Keratinocyte (primary cell): ENCODE results near the gene MSH2. TPM values are rescaled to one million over a fixed set of nuclear protein-coding genes. Genes with fewer than 3 reads are reported as not detected.
"Not testable (repeated sequence)": the region's sequence is repeated elsewhere in the genome, so short reads cannot be mapped to it uniquely, and the experiment has no call there.

ENCODE experiments used
- DNase-seq: peaks from one replicate; pipeline ENCODE4 v3.0.0-alpha.2; 2011; ENCODE audit warnings: low read depth, missing footprints, low spot score
- FAIRE-seq: peaks from 2 replicates; lab custom pipeline; 2011; peaks lifted over from hg19 to GRCh38; lab: Jason Lieb, UNC
- H2AFZ ChIP-seq: 2 replicates; pipeline ENCODE4 v1.6.0; 2012; ENCODE audit warnings: low read length, control low read depth, inconsistent platforms; ENCODE audit not compliant: control insufficient read depth
- H3K27ac ChIP-seq: 2 replicates; pipeline ENCODE4 v1.5.1; 2011; ENCODE audit warnings: low read length; ENCODE audit not compliant: control insufficient read depth, insufficient read depth
- H3K27me3 ChIP-seq: 3 replicates; pipeline ENCODE4 v1.6.0; 2011; ENCODE audit warnings: low read length; ENCODE audit not compliant: control insufficient read depth, insufficient read depth; ENCODE audit errors: extremely low read depth
- H3K36me3 ChIP-seq, 2 experiments: 2 replicates in 1 of 2; 3 replicates in 1 of 2; pipeline ENCODE4 v1.5.1; 2011; ENCODE audit warnings: low read length in 2 of 2, mild to moderate bottlenecking in 1 of 2; ENCODE audit not compliant: control insufficient read depth in 2 of 2, insufficient read depth in 2 of 2; ENCODE audit errors: extremely low read depth in 1 of 2
- H3K4me1 ChIP-seq: 3 replicates; pipeline ENCODE4 v1.5.1; 2011; ENCODE audit warnings: low read length; ENCODE audit not compliant: control insufficient read depth, insufficient read depth; ENCODE audit errors: extremely low read depth
- H3K4me2 ChIP-seq: 3 replicates; pipeline ENCODE4 v1.6.0; 2011; ENCODE audit warnings: low read depth, low read length; ENCODE audit not compliant: control insufficient read depth, insufficient read depth; ENCODE audit errors: extremely low read depth
- H3K4me3 ChIP-seq, 3 experiments: fragments of 200-600 bp in 1 of 3; sonication (generic) in 1 of 3; 2 replicates in 2 of 3; 3 replicates in 1 of 3; pipeline ENCODE4 v1.5.1; 2011 to 2016; ENCODE audit warnings: low read length in 3 of 3, mild to moderate bottlenecking in 3 of 3, control low read depth in 2 of 3, inconsistent platforms in 1 of 3, low read depth in 1 of 3, mixed read lengths in 1 of 3, mixed run types in 1 of 3, moderate library complexity in 1 of 3; ENCODE audit not compliant: control insufficient read depth in 2 of 3, insufficient read depth in 2 of 3; ENCODE audit errors: extremely low read depth in 1 of 3
- H3K79me2 ChIP-seq: 2 replicates; pipeline ENCODE4 v1.6.0; 2012; ENCODE audit warnings: low read length; ENCODE audit not compliant: control insufficient read depth, insufficient read depth
- H3K9ac ChIP-seq: 3 replicates; pipeline ENCODE4 v1.6.0; 2011; ENCODE audit warnings: low read length; ENCODE audit not compliant: control insufficient read depth, insufficient read depth; ENCODE audit errors: extremely low read depth
- H3K9me1 ChIP-seq: 3 replicates; pipeline ENCODE4 v1.6.0; 2011; ENCODE audit warnings: low read length; ENCODE audit not compliant: control insufficient read depth, insufficient read depth; ENCODE audit errors: extremely low read depth
- H3K9me3 ChIP-seq: 2 replicates; pipeline ENCODE4 v1.5.1; 2012; ENCODE audit warnings: low read depth, low read length; ENCODE audit not compliant: control insufficient read depth
- H4K20me1 ChIP-seq: 3 replicates; pipeline ENCODE4 v1.6.0; 2011; ENCODE audit warnings: low read length; ENCODE audit not compliant: control insufficient read depth, insufficient read depth; ENCODE audit errors: extremely low read depth
- EZH2 ChIP-seq: IDR thresholded peaks from one replicate; pipeline ENCODE4 v1.6.1; 2012; ENCODE audit warnings: inconsistent platforms, mild to moderate bottlenecking, low read length, moderate library complexity
- dilution Hi-C: fragments of 300-500 bp; cut with MboI; formaldehyde crosslinking; loops from one replicate; pipeline ENCODE4 v1.7.0; 2020; ENCODE audit warnings: low sequenced_read_pairs; ENCODE audit not compliant: extremely low pct_ligation_motif_present
- polyA plus RNA-seq, 5 experiments: library from polyadenylated mRNA; depleted of rRNA in 3 of 5; stranded (reverse) in 3 of 5; stranded (forward) in 1 of 5; unstranded in 1 of 5; fragments of >200 nt; gene quantifications; 1 replicate in 1 of 5; 2 replicates in 3 of 5; 3 replicates in 1 of 5; pipeline versions ENCODE4 v1.2.1 to v1.2.3, GENCODE V29; 2011 to 2012; ENCODE audit warnings: missing spikeins in 2 of 5, low read depth in 1 of 5, low replicate concordance in 1 of 5
- TF ChIP-seq, protein P1 (sequence below), 3 experiments: IDR thresholded peaks in 1 of 3; conservative IDR thresholded peaks in 1 of 3; optimal IDR thresholded peaks in 1 of 3; 2 replicates in 2 of 3; 3 replicates in 1 of 3; pipeline versions ENCODE3 to v1.5.1; 2011; ENCODE audit warnings: low read length in 3 of 3, mild to moderate bottlenecking in 3 of 3, moderate library complexity in 2 of 3, control low read depth in 1 of 3, inconsistent platforms in 1 of 3; ENCODE audit not compliant: insufficient read depth in 2 of 3; ENCODE audit errors: extremely low read depth in 1 of 3

The MSH2 gene
- polyA plus RNA-seq, 1 donor (not counting 4 experiments of a cell fraction or from before 2014, with no cell fraction given), result 16.8 TPM

DNA sequence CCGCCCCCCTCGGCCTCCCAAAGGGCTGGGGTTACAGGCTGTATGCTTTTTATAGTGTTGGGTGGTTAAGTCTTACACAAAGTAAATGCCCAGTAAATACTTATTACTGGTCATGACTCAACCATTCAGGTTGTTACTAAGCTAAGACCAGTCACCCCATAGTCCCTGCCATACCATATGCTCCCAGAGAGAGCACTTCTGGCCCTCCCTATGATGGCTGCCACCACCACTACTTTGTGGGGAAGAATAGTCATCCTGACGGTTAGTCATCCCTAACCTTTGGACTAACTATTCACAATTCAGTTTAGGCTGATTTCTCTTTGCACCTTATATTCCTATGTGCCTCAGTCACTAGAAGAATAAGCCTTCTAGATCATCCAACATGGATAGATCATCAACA is 42.0 kb upstream of the MSH2 start:
- no peak for FAIRE-seq
- Histone ChIP-seq H3K4me2 (no peak overlapping the region), H3K36me3 (no peaks in the 10 kb centered on the region), H3K9me1 (no peaks in the 10 kb centered on the region), H3K27ac (no peak overlapping the region), H4K20me1 (no peaks in the 10 kb centered on the region), H3K79me2 (no peaks in the 10 kb centered on the region), H3K4me1 (peaks cover 3% of the 10 kb centered on the region), H3K4me3 (no peak overlapping the region), H3K9ac (no peak overlapping the region), H2AFZ (no peak overlapping the region), H3K27me3 (no peaks in the 10 kb centered on the region), H3K9me3 (no peaks in the 10 kb centered on the region)
- peak; percentile 48 for DNase-seq
- dilution Hi-C loops, result no loop called here
- TF ChIP-seq EZH2, result no peak
- TF ChIP-seq, protein P1, sequence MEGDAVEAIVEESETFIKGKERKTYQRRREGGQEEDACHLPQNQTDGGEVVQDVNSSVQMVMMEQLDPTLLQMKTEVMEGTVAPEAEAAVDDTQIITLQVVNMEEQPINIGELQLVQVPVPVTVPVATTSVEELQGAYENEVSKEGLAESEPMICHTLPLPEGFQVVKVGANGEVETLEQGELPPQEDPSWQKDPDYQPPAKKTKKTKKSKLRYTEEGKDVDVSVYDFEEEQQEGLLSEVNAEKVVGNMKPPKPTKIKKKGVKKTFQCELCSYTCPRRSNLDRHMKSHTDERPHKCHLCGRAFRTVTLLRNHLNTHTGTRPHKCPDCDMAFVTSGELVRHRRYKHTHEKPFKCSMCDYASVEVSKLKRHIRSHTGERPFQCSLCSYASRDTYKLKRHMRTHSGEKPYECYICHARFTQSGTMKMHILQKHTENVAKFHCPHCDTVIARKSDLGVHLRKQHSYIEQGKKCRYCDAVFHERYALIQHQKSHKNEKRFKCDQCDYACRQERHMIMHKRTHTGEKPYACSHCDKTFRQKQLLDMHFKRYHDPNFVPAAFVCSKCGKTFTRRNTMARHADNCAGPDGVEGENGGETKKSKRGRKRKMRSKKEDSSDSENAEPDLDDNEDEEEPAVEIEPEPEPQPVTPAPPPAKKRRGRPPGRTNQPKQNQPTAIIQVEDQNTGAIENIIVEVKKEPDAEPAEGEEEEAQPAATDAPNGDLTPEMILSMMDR (optimal IDR thresholded peaks at IDR 0.05 in 1 of 3, IDR thresholded peaks at IDR 0.05 in 1 of 3, conservative IDR thresholded peaks at IDR 0.05 in 1 of 3; ENCODE audit: extremely low read depth in 1 of 3, insufficient read depth in 2 of 3, low read length in 3 of 3), result no peak

- H2AFZ ChIP-seq, H4K20me1 ChIP-seq, H3K4me1 ChIP-seq, FAIRE-seq, H3K4me3 ChIP-seq, H3K36me3 ChIP-seq, H3K27ac ChIP-seq, H3K9me3 ChIP-seq, DNase-seq, H3K9ac ChIP-seq, dilution Hi-C loops, H3K4me2 ChIP-seq, H3K9me1 ChIP-seq, H3K79me2 ChIP-seq, H3K27me3 ChIP-seq: not testable (repeated sequence)
These were observed 41.3 kb upstream of the MSH2 start for GRCh38 chr2:47361505-47362229.

DNA sequence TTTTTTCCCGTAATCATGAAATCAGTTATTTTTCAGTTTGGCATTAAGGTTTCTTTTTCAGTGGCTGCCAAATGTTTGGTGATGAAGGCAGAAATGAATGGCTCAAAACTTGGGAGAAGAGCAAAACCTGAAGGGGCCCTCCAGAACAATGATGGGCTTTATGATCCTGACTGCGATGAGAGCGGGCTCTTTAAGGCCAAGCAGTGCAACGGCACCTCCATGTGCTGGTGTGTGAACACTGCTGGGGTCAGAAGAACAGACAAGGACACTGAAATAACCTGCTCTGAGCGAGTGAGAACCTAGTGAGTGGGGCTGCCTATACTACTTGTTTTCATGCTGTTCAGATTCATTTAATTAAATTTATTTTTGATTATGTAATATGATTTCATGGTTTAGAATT is 29.2 kb upstream of the MSH2 start:
- no peak for DNase-seq
- H3K9me3 ChIP-seq, result no peaks in the 10 kb centered on the region
- no peaks in the 10 kb centered on the region for H3K9me1 ChIP-seq
- dilution Hi-C loops, result no loop called here
- H3K9ac ChIP-seq, result no peak overlapping the region
- H3K4me2 ChIP-seq, result no peak overlapping the region
- no peak overlapping the region for H3K27ac ChIP-seq
- FAIRE-seq, result no peak
- no peak overlapping the region for H3K4me3 ChIP-seq
- TF ChIP-seq, protein P1 (optimal IDR thresholded peaks at IDR 0.05 in 1 of 3, IDR thresholded peaks at IDR 0.05 in 1 of 3, conservative IDR thresholded peaks at IDR 0.05 in 1 of 3; ENCODE audit: extremely low read depth in 1 of 3, insufficient read depth in 2 of 3, low read length in 3 of 3), result peak in 1 of 3 experiments; percentile 8
- TF ChIP-seq EZH2, result no peak
- H4K20me1 ChIP-seq, result no peaks in the 10 kb centered on the region
- no peaks in the 10 kb centered on the region for H3K36me3 ChIP-seq
- H2AFZ ChIP-seq, result no peak overlapping the region
- H3K79me2 ChIP-seq, result peaks cover 1% of the 10 kb centered on the region
- no peaks in the 10 kb centered on the region for H3K27me3 ChIP-seq
- peaks cover 3% of the 10 kb centered on the region for H3K4me1 ChIP-seq
